GM23338 (cell line): Measurements from ENCODE around the gene PFDN4.

Experiments
- EZH2 ChIP-seq: fragments of 200-600 bp; sonication (generic); IDR thresholded peaks from one replicate; pipeline ENCODE4 v1.8.0; 2017; ENCODE audit warnings: antibody characterized with exemption, mild to moderate bottlenecking, low read depth; ENCODE audit not compliant: unreplicated experiment
- TF ChIP-seq, protein P1 (sequence below), 2 experiments: fragments of 200-600 bp in 1 of 2; sonication (generic) in 1 of 2; conservative IDR thresholded peaks; 2 replicates each; pipeline versions ENCODE4 v1.5.1 to v1.6.1; 2016 to 2017; ENCODE audit warnings: antibody characterized with exemption in 2 of 2, low read depth in 2 of 2, mild to moderate bottlenecking in 2 of 2, moderate library complexity in 1 of 2
- TF ChIP-seq, protein P2 (sequence below): IDR thresholded peaks from one replicate; pipeline ENCODE4 v1.6.1; 2018; ENCODE audit warnings: antibody characterized with exemption; ENCODE audit not compliant: unreplicated experiment

DNA sequence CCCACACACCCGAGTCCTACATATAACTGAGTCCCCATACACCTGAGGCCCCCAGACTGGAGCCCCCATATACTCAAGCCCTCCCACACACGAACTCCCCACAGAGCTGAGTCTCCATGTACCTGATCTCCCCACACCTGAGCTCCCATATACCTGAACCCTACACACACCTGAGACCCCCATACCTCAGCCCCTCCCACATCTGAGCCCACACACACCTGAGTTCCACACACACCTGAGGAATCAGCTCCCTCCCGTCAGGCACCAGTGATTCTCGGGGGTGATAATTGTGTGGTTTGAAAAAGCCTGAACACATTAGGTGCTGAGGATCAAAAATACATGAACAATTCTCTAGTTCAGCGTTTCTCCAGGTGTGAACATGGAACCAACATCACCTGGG, 15.4 kb downstream of the PFDN4 start:
- TF ChIP-seq, protein P1, sequence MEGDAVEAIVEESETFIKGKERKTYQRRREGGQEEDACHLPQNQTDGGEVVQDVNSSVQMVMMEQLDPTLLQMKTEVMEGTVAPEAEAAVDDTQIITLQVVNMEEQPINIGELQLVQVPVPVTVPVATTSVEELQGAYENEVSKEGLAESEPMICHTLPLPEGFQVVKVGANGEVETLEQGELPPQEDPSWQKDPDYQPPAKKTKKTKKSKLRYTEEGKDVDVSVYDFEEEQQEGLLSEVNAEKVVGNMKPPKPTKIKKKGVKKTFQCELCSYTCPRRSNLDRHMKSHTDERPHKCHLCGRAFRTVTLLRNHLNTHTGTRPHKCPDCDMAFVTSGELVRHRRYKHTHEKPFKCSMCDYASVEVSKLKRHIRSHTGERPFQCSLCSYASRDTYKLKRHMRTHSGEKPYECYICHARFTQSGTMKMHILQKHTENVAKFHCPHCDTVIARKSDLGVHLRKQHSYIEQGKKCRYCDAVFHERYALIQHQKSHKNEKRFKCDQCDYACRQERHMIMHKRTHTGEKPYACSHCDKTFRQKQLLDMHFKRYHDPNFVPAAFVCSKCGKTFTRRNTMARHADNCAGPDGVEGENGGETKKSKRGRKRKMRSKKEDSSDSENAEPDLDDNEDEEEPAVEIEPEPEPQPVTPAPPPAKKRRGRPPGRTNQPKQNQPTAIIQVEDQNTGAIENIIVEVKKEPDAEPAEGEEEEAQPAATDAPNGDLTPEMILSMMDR (conservative IDR thresholded peaks at IDR 0.05; ENCODE audit: low read depth in 2 of 2): no peak
- no peak for TF ChIP-seq EZH2
- TF ChIP-seq, protein P2, sequence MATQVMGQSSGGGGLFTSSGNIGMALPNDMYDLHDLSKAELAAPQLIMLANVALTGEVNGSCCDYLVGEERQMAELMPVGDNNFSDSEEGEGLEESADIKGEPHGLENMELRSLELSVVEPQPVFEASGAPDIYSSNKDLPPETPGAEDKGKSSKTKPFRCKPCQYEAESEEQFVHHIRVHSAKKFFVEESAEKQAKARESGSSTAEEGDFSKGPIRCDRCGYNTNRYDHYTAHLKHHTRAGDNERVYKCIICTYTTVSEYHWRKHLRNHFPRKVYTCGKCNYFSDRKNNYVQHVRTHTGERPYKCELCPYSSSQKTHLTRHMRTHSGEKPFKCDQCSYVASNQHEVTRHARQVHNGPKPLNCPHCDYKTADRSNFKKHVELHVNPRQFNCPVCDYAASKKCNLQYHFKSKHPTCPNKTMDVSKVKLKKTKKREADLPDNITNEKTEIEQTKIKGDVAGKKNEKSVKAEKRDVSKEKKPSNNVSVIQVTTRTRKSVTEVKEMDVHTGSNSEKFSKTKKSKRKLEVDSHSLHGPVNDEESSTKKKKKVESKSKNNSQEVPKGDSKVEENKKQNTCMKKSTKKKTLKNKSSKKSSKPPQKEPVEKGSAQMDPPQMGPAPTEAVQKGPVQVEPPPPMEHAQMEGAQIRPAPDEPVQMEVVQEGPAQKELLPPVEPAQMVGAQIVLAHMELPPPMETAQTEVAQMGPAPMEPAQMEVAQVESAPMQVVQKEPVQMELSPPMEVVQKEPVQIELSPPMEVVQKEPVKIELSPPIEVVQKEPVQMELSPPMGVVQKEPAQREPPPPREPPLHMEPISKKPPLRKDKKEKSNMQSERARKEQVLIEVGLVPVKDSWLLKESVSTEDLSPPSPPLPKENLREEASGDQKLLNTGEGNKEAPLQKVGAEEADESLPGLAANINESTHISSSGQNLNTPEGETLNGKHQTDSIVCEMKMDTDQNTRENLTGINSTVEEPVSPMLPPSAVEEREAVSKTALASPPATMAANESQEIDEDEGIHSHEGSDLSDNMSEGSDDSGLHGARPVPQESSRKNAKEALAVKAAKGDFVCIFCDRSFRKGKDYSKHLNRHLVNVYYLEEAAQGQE: no peak
